Right lobe of liver (tissue), 6 donors: ENCODE results near the gene HACD3. TPM values are rescaled to one million over a fixed set of nuclear protein-coding genes. Genes with fewer than 3 reads are reported as not detected.
A peak's percentile ranks its signal among the peaks of the same experiment; 100 is the strongest.

Experiments used
- ATAC-seq, 4 donors: fragments of 200-7000 bp; cut with Tn5 transposase; one replicate each; pipeline ENCODE4 v1.9.1; 2020; ENCODE audit warnings: mild to moderate bottlenecking in 4 of 4, moderate library complexity in 4 of 4
- DNase-seq, 3 donors: peaks; one replicate each; pipeline ENCODE4 v3.0.0-alpha.2; 2020
- H3K27ac ChIP-seq, 3 donors: fragments of 200-600 bp; one replicate each; pipeline ENCODE4 v1.8.0; 2022
- H3K27me3 ChIP-seq, 2 donors: fragments of 200-600 bp; one replicate each; pipeline ENCODE4 v1.8.0; 2022
- H3K36me3 ChIP-seq, 4 donors: fragments of 200-600 bp; sonication (generic) in 1 of 4; one replicate each; pipeline versions ENCODE4 v1.5.1 to v1.8.0; 2017 to 2022; ENCODE audit warnings: control low read depth in 1 of 4
- H3K4me1 ChIP-seq, 4 donors: fragments of 200-600 bp; sonication (generic) in 1 of 4; one replicate each; pipeline versions ENCODE4 v1.5.1 to v1.8.0; 2017 to 2022; ENCODE audit warnings: control low read depth in 1 of 4
- H3K4me3 ChIP-seq, 3 donors: fragments of 200-600 bp; one replicate each; pipeline ENCODE4 v1.8.0; 2022
- H3K9me3 ChIP-seq, 4 donors: fragments of 200-600 bp; sonication (generic) in 1 of 4; one replicate each; pipeline versions ENCODE4 v1.5.1 to v1.8.0; 2017 to 2022; ENCODE audit warnings: control low read depth in 1 of 4
- CTCF ChIP-seq, 4 donors: fragments of 200-600 bp in 3 of 4; fragments of 450-650 bp in 1 of 4; IDR thresholded peaks; one replicate each; pipeline versions ENCODE4 v1.5.1 to v1.8.0; 2016 to 2022; ENCODE audit warnings: antibody characterized with exemption in 4 of 4, mild to moderate bottlenecking in 2 of 4
- POLR2A ChIP-seq: fragments of 450-650 bp; IDR thresholded peaks from one replicate; pipeline ENCODE4 v1.6.1; 2017; ENCODE audit warnings: antibody characterized with exemption, mild to moderate bottlenecking
- WGBS: methylation state at CpG from one replicate; pipeline ENCODE4 v1.1.6; 2018; ENCODE audit warnings: low coverage, low lambda C conversion rate; ENCODE audit not compliant: insufficient coverage; ENCODE audit errors: missing lambda C conversion rate; 5-methylcytosine and 5-hydroxymethylcytosine counted together
- intact Hi-C, 2 donors: fragments of 100-400 bp; cut with DNase I; formaldehyde crosslinking; loops; one replicate each; pipeline versions ENCODE4 v1.11.2 to v1.14.1; 2022
- total RNA-seq, 6 experiments: library from RNA; depleted of rRNA in 2 of 6; stranded (reverse); fragments of >200 nt in 2 of 6; fragmentation: NEBNext Ultra II Directional in 3 of 6; extraction: Animal tissue kit (Norgen Biotek cat#: 25700) in 3 of 6; gene quantifications; one replicate each; pipeline versions ENCODE4 v1.1.0 to v1.2.4, GENCODE V29; 2016 to 2023
- donor health status: DM: no; HTN: yes; CAD: no.
- donor health status: DM: no; HTN: no; CAD: no.
- donor health status: DM: no; HTN: no; CAD: no.
- donor health status: DM: no; HTN: yes; CAD: no.
- donor health status: DM: no; HTN: yes; CAD: no.

HACD3 gene
- total RNA-seq, 6 experiments from 2014 or later = 48.7 to 73.9 (median 61.7) TPM

- WGBS = 75% methylated on average over 2 of the region's 2 CpGs
- intact Hi-C loops = no loop called here
- H3K36me3 ChIP-seq = peaks cover 2 to 56% (median 13%) of the 10 kb centered on the region in 4 donors
Measured at GRCh38 chr15:65603134-65603533, 72.9 kb downstream of the HACD3 start.

GRCh38 chr15:65603559-65603958 lies 73.3 kb downstream of the HACD3 start:
- 100% methylated on average over 1 of the region's 1 CpG for WGBS
- DNase-seq = no peak
- Histone ChIP-seq H3K27ac (no peak overlapping the region), H3K9me3 (no peaks in the 10 kb centered on the region), H3K4me1 (no peaks in the 10 kb centered on the region), H3K36me3 (peaks cover 2 to 52% (median 11%) of the 10 kb centered on the region in 4 donors), H3K27me3 (no peaks in the 10 kb centered on the region), H3K4me3 (no peak overlapping the region)
- TF ChIP-seq POLR2A (no peak), CTCF (IDR thresholded peaks at IDR 0.05) (no peak)
- no peak for ATAC-seq
- intact Hi-C loops = no loop called here

More at GRCh38 chr15:65603134-65603533, 72.9 kb downstream of the HACD3 start:
- H3K27ac ChIP-seq = no peak overlapping the region
- TF ChIP-seq POLR2A (no peak), CTCF (IDR thresholded peaks at IDR 0.05) (no peak)
- ATAC-seq (no peak), DNase-seq (no peak)
- no peaks in the 10 kb centered on the region for H3K27me3 ChIP-seq
- H3K4me1 ChIP-seq = no peaks in the 10 kb centered on the region
- no peaks in the 10 kb centered on the region for H3K9me3 ChIP-seq
- H3K4me3 ChIP-seq = no peak overlapping the region

- Histone ChIP-seq H3K36me3 (peaks cover 0 to 2% (median 0%) of the 10 kb centered on the region in 4 donors), H3K27ac (peak within 1 kb of the TSS; percentile 86 to 94 (median 88)), H3K27me3 (no peaks in the 10 kb centered on the region), H3K4me3 (peak within 1 kb of the TSS; percentile 84 to 98 (median 89)), H3K9me3 (no peaks in the 10 kb centered on the region), H3K4me1 (peaks cover 0 to 26% (median 7%) of the 10 kb centered on the region in 4 donors)
- under 1% methylated on average over 36 of the region's 64 CpGs for WGBS
- intact Hi-C loops = no loop called here
- DNase-seq (peak; percentile 97 to 99 (median 98)), ATAC-seq (peak; percentile 98 to 100 (median 99))
- peak; percentile 74 for TF ChIP-seq POLR2A
- peak; percentile 56 to 85 (median 68) for TF ChIP-seq CTCF (IDR thresholded peaks at IDR 0.05)
Measured at GRCh38 chr15:65610871-65611718, 80.8 kb downstream of the HACD3 start, which contains the start of gene INTS14. INTS14 (minus strand) TSS chr15:65611131; CDS start chr15:65607380, 3,751 bp downstream.

GRCh38 chr15:65611888-65612615 lies 81.8 kb downstream of the HACD3 start:
- WGBS = 65% methylated on average over 3 of the region's 5 CpGs
- DNase-seq (no peak), ATAC-seq (no peak)
- Histone ChIP-seq H3K4me1 (peaks cover 0 to 26% (median 7%) of the 10 kb centered on the region in 4 donors), H3K9me3 (no peaks in the 10 kb centered on the region), H3K27me3 (no peaks in the 10 kb centered on the region), H3K27ac (peak overlapping the region; percentile 86 to 94 (median 88)), H3K36me3 (no peaks in the 10 kb centered on the region), H3K4me3 (peak overlapping the region; percentile 84 to 98 (median 89))
- intact Hi-C loops = no loop called here
- TF ChIP-seq CTCF (IDR thresholded peaks at IDR 0.05) (no peak), POLR2A (no peak)
